ENCODE data around the gene XG.
"Not testable (repeated sequence)": the region's sequence is repeated elsewhere in the genome, so short reads cannot be mapped to it uniquely, and the experiment has no call there.

The XG gene

GRCh38 chrX:2717312-2717711, 34.5 kb upstream of the XG start:
- H3K27me3 Mint-ChIP-seq, result no peaks in the 10 kb centered on the region
- H3K36me3 Mint-ChIP-seq, result peaks cover 61% of the 10 kb centered on the region
- peak overlapping the region; percentile 39 for H3K27ac Mint-ChIP-seq
- H3K4me3 Mint-ChIP-seq, result no peak overlapping the region
- H3K4me1 Mint-ChIP-seq, result peaks cover 46% of the 10 kb centered on the region
- no peak for DNase-seq
- no peaks in the 10 kb centered on the region for H3K9me3 Mint-ChIP-seq
- CTCF ChIA-PET, result no interaction called here

GRCh38 chrX:2718821-2719220, 33.0 kb upstream of the XG start:
- Mint-ChIP-seq H3K36me3 (peaks cover 76% of the 10 kb centered on the region), H3K9me3 (no peaks in the 10 kb centered on the region), H3K4me1 (peaks cover 44% of the 10 kb centered on the region), H3K4me3 (no peak overlapping the region), H3K27me3 (no peaks in the 10 kb centered on the region), H3K27ac (peak overlapping the region; percentile 33)
- CTCF ChIA-PET, result no interaction called here
- no peak for DNase-seq

GRCh38 chrX:2719774-2720447, 31.9 kb upstream of the XG start:
- Mint-ChIP-seq H3K4me3 (no peak overlapping the region), H3K9me3 (no peaks in the 10 kb centered on the region), H3K36me3 (peaks cover 76% of the 10 kb centered on the region), H3K27ac (no peak overlapping the region), H3K4me1 (peaks cover 34% of the 10 kb centered on the region), H3K27me3 (no peaks in the 10 kb centered on the region)
- CTCF ChIA-PET, result no interaction called here
- no peak for DNase-seq

- peaks cover 69% of the 10 kb centered on the region for H3K36me3 Mint-ChIP-seq
- H3K27me3 Mint-ChIP-seq, result no peaks in the 10 kb centered on the region
- no peaks in the 10 kb centered on the region for H3K9me3 Mint-ChIP-seq
- peaks cover 3% of the 10 kb centered on the region for H3K4me1 Mint-ChIP-seq
- CTCF ChIA-PET, result no interaction called here
- no peak overlapping the region for H3K4me3 Mint-ChIP-seq
- no peak overlapping the region for H3K27ac Mint-ChIP-seq
- no peak for DNase-seq
Observed at GRCh38 chrX:2723286-2723879, 28.5 kb upstream of the XG start.

- H3K4me1 Mint-ChIP-seq, H3K4me3 Mint-ChIP-seq, H3K27ac Mint-ChIP-seq, H3K9me3 Mint-ChIP-seq, DNase-seq, H3K27me3 Mint-ChIP-seq, CTCF ChIA-PET: not testable (repeated sequence)
- H3K36me3 Mint-ChIP-seq, result peaks cover 64% of the 10 kb centered on the region
Observed at GRCh38 chrX:2727264-2727663, 24.6 kb upstream of the XG start.

GRCh38 chrX:2732076-2732475, 19.8 kb upstream of the XG start:
- Mint-ChIP-seq H3K27ac (no peak overlapping the region), H3K9me3 (peaks cover 2% of the 10 kb centered on the region), H3K36me3 (peaks cover 67% of the 10 kb centered on the region), H3K4me1 (no peaks in the 10 kb centered on the region), H3K4me3 (no peak overlapping the region), H3K27me3 (no peaks in the 10 kb centered on the region)
- CTCF ChIA-PET, result no interaction called here
- no peak for DNase-seq

- Mint-ChIP-seq H3K9me3 (peaks cover 2% of the 10 kb centered on the region), H3K4me1 (no peaks in the 10 kb centered on the region), H3K27ac (peak overlapping the region; percentile 47), H3K36me3 (peaks cover 64% of the 10 kb centered on the region), H3K4me3 (no peak overlapping the region), H3K27me3 (no peaks in the 10 kb centered on the region)
- CTCF ChIA-PET, result no interaction called here
- DNase-seq, result no peak
Observed at GRCh38 chrX:2732649-2733048, 19.2 kb upstream of the XG start.

GRCh38 chrX:2733286-2733685, 18.6 kb upstream of the XG start:
- Mint-ChIP-seq H3K27ac (no peak overlapping the region), H3K4me1 (no peaks in the 10 kb centered on the region), H3K27me3 (no peaks in the 10 kb centered on the region), H3K36me3 (peaks cover 64% of the 10 kb centered on the region), H3K9me3 (peaks cover 2% of the 10 kb centered on the region), H3K4me3 (no peak overlapping the region)
- CTCF ChIA-PET, result no interaction called here
- no peak for DNase-seq

- Mint-ChIP-seq H3K4me3 (no peak overlapping the region), H3K9me3 (peaks cover 2% of the 10 kb centered on the region), H3K27me3 (no peaks in the 10 kb centered on the region), H3K4me1 (no peaks in the 10 kb centered on the region), H3K27ac (no peak overlapping the region), H3K36me3 (peaks cover 59% of the 10 kb centered on the region)
- CTCF ChIA-PET, result no interaction called here
- DNase-seq, result no peak
Observed at GRCh38 chrX:2735270-2735669, 16.6 kb upstream of the XG start.

- DNase-seq, result no peak
- CTCF ChIA-PET, result no interaction called here
- Mint-ChIP-seq H3K9me3 (no peaks in the 10 kb centered on the region), H3K27ac (no peak overlapping the region), H3K4me3 (no peak overlapping the region), H3K36me3 (peaks cover 51% of the 10 kb centered on the region), H3K4me1 (no peaks in the 10 kb centered on the region), H3K27me3 (no peaks in the 10 kb centered on the region)
Observed at GRCh38 chrX:2740672-2741071, 11.2 kb upstream of the XG start.

GRCh38 chrX:2741386-2741785, 10.5 kb upstream of the XG start:
- no peaks in the 10 kb centered on the region for H3K27me3 Mint-ChIP-seq
- no peak for DNase-seq
- CTCF ChIA-PET, result no interaction called here
- H3K4me3 Mint-ChIP-seq, result no peak overlapping the region
- no peak overlapping the region for H3K27ac Mint-ChIP-seq
- no peaks in the 10 kb centered on the region for H3K9me3 Mint-ChIP-seq
- H3K36me3 Mint-ChIP-seq, result peaks cover 46% of the 10 kb centered on the region
- H3K4me1 Mint-ChIP-seq, result no peaks in the 10 kb centered on the region

GRCh38 chrX:2746250-2746649, 5.6 kb upstream of the XG start:
- not testable (repeated sequence) for H3K4me3 Mint-ChIP-seq, H3K27ac Mint-ChIP-seq

GRCh38 chrX:2748171-2748814, 3.5 kb upstream of the XG start:
- peaks cover 8% of the 10 kb centered on the region for H3K36me3 Mint-ChIP-seq
- H3K4me3 Mint-ChIP-seq, result no peak overlapping the region
- H3K9me3 Mint-ChIP-seq, result no peaks in the 10 kb centered on the region
- H3K27me3 Mint-ChIP-seq, result peaks cover 19% of the 10 kb centered on the region
- no peak overlapping the region for H3K27ac Mint-ChIP-seq
- no peaks in the 10 kb centered on the region for H3K4me1 Mint-ChIP-seq
- CTCF ChIA-PET, result no interaction called here
- DNase-seq, result no peak

More at GRCh38 chrX:2746250-2746649, 5.6 kb upstream of the XG start:
- H3K4me1 Mint-ChIP-seq, CTCF ChIA-PET, H3K9me3 Mint-ChIP-seq, DNase-seq: not testable (repeated sequence)
- Mint-ChIP-seq H3K36me3 (peaks cover 21% of the 10 kb centered on the region), H3K27me3 (peaks cover 12% of the 10 kb centered on the region)

GRCh38 chrX:2748815-2749188, 3.0 kb upstream of the XG start:
- CTCF ChIA-PET, result no interaction called here
- Mint-ChIP-seq H3K4me3 (no peak overlapping the region), H3K4me1 (no peaks in the 10 kb centered on the region), H3K27ac (no peak overlapping the region), H3K27me3 (peaks cover 19% of the 10 kb centered on the region), H3K36me3 (peaks cover 3% of the 10 kb centered on the region), H3K9me3 (no peaks in the 10 kb centered on the region)
- DNase-seq, result no peak

GRCh38 chrX:2751291-2751690, 549 bp upstream of the XG start:
- no peaks in the 10 kb centered on the region for H3K4me1 Mint-ChIP-seq
- no peak for DNase-seq
- no peak overlapping the region for H3K4me3 Mint-ChIP-seq
- H3K27me3 Mint-ChIP-seq, result peaks cover 19% of the 10 kb centered on the region
- no peaks in the 10 kb centered on the region for H3K36me3 Mint-ChIP-seq
- CTCF ChIA-PET, result no interaction called here
- no peak overlapping the region for H3K27ac Mint-ChIP-seq
- no peaks in the 10 kb centered on the region for H3K9me3 Mint-ChIP-seq
